SKM-1 treated with dmso at 0.1 percent for 144 hours (cell line): ENCODE data around the gene NUP210L.

ENCODE experiments used
- DNase-seq: peaks from one replicate; lab custom pipeline; 2025; ENCODE audit not compliant: unreplicated experiment; lab: John Stamatoyannopoulos, UW

NUP210L gene

DNA sequence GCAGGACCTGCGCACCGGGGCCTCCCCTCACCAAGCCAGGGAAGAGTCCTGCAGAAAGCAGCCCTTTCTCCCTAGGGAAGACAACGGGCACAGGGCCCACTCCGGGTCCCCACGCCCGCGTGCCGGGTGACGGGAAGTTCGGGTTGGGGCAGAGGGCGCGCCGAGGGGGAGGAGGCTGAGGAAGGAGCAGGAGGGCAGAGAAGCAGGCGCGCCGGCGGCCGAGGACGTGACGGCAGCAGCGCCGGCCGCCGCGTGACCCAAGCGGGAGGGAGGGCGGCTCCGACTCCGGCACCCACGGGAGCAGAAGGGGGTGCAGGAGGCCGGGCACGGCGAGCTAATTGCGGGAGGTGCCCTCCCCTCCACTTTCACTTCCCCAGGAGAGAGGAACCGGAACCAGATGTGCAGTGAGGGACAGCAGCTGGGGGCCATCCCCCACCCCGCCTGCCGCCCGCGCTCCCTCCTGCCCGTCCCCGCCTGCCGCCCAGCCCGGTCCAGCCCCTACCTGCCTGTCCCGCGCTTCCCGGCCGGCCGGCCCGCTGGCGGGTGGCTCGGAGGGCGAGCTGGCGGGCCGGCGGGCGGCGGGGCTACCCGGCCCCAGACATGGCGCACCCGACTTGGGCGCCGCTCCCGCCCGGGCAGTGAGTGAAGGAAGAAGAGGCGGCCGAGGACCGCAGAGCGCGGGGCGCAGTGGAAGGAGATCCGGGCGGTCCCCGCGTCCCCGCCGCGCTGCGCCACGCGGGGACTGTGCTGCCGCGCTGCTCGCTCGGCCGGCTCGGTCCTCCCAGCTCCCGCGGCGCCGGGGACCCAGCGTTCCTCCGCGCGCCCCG is 208.9 kb downstream of the NUP210L start:
- DNase-seq, result peak; percentile 99

DNA sequence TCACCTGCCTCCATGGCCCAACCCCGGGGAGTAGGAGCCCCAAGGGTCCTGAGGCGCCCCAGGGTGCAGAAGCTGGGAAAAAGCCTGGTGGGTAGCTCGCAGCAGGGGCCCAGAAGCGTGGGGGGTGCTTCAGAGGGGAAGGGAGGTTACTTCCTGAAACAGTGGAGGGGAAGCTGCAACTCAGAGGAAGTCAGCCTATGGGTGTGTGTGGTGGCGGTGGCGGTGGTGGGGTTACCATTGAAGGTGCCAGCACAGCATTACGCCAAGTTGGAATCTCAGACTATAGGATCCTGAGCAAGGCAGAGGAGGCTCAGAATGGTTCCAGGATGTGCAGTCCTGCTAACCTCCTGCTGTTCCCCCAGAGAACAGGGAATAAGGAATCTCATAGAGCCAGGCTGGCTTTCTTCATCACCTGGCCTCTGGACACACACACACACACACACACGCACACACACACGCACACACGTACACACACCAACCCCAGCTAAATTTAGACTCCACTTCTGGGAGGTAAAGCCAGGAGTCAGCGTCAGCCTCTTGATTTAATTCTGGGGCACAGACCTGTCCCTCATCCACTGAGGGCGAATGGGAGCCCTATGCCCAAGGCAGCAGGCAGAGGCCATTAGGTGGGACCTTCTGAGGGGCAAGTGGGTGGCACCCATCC is 209.6 kb downstream of the NUP210L start:
- DNase-seq, result peak; percentile 97

DNA sequence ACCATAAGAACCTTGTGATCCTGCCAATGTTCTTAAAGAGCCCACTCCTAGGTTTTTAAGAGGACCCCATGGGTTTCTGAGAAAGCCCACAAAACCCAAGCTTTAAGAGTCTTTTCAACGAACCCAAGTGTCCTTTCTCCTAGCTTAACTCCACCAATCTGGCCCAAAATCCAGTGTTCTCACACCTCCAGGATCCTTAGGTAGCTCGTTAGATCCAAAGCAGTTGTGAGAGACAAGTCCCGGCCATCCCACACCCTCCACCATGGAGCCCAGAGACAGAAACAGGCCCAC is 210.1 kb downstream of the NUP210L start:
- no peak for DNase-seq

DNA sequence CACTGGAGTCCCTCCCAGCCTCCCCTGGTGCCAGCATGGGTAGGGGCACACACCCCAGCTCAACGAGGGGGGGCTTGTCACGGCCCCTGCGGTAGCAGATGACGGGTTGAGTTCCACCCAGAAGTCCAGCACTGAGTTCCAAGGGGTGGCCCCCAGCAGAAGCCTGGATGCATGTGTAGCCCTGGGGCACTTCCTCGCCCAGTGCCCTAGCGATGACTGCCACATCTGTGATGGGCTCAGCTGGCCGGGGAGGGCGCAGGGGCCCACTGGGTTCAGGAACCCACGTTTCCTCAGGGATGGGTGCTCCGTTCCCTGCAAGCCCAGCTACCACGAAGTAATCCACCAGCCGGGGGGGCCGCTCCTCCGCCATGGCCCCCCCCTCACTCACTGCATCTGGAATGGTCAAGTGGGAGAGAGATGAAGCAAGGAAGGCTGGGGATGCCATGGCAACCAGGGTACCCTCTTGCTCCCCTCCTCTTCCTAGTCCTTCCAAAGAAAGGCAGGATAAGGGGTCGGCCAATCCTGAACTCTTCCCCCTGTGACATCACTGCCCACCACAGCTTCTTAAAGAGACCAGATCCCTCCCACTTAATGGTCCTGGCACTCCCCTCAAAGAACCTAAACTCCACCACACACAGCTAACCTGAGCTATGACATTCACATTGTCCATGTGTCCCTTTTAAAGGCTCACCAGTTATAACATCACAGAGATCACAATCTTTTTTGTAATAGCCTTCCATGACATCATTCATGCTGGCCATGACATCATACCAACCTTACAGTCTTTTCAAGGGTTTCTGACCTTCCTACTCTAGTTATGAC is 210.7 kb downstream of the NUP210L start:
- peak; percentile 24 for DNase-seq

DNA sequence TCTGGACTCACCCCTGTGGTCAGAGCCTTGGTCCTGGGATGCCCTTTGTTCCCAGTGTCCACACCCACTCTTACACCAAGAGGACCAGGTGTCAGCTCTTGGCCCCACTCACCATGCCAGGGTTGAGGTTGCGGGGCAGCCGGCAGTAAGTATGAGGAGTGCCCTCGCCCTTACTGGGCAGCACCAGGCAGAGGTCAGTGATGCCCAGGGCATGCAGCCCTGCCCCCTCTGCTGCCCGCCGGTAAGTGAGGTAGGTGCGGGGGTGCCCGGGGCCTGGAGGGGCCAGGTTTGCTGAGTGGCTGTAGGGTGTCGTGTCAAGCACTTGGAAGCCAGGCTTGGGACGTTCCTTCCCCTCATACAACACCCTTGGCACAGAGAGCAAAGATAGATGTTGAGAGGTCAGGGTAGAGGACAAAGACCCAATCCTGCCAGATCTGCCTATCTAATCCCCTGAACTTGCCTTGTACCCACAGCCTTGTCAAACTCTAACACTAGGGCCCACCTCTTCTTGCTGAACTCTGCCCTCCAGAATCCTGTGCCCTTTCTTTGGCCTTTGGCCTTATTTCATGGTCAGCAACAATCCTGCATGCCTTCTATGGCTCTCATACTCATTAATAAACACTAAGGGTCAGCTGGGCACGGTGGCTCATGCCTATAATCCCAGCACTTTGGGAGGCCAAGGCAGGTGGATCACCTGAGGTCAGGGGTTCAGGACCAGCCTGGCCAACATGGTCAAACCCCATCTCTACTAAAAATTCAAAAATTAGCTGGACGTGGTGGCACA is 211.9 kb downstream of the NUP210L start:
- DNase-seq, result no peak
